Left lung (tissue), 10 donors: Measurements from ENCODE around the gene CENPF. TPM values are rescaled to one million over a fixed set of nuclear protein-coding genes. Genes with fewer than 3 reads are reported as not detected.

Experiments
- ATAC-seq: fragments of 200-7000 bp; cut with Tn5 transposase; one replicate; pipeline ENCODE4 v1.9.1; 2020; ENCODE audit warnings: moderate library complexity
- DNase-seq, 4 donors: peaks; one replicate each; pipeline ENCODE4 v3.0.0-alpha.2; 2013 to 2020
- H3K27ac ChIP-seq, 2 donors: fragments of 200-600 bp; sonication (generic) in 1 of 2; one replicate each; pipeline versions ENCODE4 v1.5.0 to v1.8.0; 2020 to 2021
- H3K27me3 ChIP-seq, 2 donors: fragments of 200-600 bp; sonication (generic) in 1 of 2; one replicate each; pipeline versions ENCODE4 v1.5.0 to v1.8.0; 2020 to 2021
- H3K36me3 ChIP-seq, 2 donors: fragments of 200-600 bp; sonication (generic) in 1 of 2; one replicate each; pipeline versions ENCODE4 v1.5.0 to v1.8.0; 2020 to 2021
- H3K4me1 ChIP-seq, 2 donors: fragments of 200-600 bp; one replicate each; pipeline ENCODE4 v1.8.0; 2021
- H3K4me3 ChIP-seq, 2 donors: fragments of 200-600 bp; sonication (generic) in 1 of 2; one replicate each; pipeline versions ENCODE4 v1.5.0 to v1.8.0; 2020 to 2021; ENCODE audit warnings: mild to moderate bottlenecking in 1 of 2
- H3K9me3 ChIP-seq, 2 donors: fragments of 200-600 bp; sonication (generic) in 1 of 2; one replicate each; pipeline versions ENCODE4 v1.5.0 to v1.8.0; 2020 to 2021
- intact Hi-C, 2 donors: fragments of 100-400 bp; cut with DNase I; formaldehyde crosslinking; loops; one replicate each; pipeline versions ENCODE4 v1.11.2 to v1.14.2; 2022
- polyA plus RNA-seq, 6 donors: library from polyadenylated mRNA; unstranded; fragments of 120-200 nt; gene quantifications; one replicate each; pipeline ENCODE4 v1.2.1, GENCODE V29; 2013; ENCODE audit not compliant: insufficient read length in 6 of 6
- total RNA-seq, 2 donors: library from RNA; stranded (reverse); fragmentation: NEBNext Ultra II Directional; extraction: Animal tissue kit (Norgen Biotek cat#: 25700); gene quantifications; one replicate each; pipeline ENCODE4 v1.2.1, GENCODE V29; 2021
- TF ChIP-seq, protein P1 (sequence below), 2 donors: fragments of 200-600 bp; sonication (generic) in 1 of 2; IDR thresholded peaks; one replicate each; pipeline versions ENCODE4 v1.5.0 to v1.8.0; 2021; ENCODE audit warnings: antibody characterized with exemption in 2 of 2
- donor health status: DM: no; HTN: yes; CAD: no.
- donor health status: DM: no; HTN: no; CAD: no.

CENPF gene
- total and polyA plus RNA-seq, 8 donors, result 3.4 to 157 (median 60.6) TPM

DNA sequence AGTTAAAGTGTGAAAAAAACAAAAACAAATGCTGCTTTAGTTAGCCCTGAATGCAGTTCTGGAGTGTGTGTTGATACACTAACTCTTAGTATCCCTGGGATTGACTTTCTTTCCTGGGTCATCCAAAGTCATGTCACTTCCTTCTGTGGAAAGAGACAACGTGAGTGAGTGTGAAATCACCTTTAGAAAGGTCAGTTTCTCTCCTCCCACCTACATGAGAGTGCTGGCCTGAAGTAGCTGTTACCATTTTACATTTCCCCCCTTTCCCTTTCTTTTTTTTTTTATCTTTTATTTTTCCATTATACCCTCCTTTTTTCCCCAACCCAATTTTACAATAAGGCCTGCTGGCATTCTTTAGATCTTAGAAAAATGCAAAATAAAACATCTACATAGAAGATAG lies 55.2 kb downstream of the CENPF start:
- Histone ChIP-seq H3K27ac (no peak overlapping the region), H3K4me1 (no peaks in the 10 kb centered on the region), H3K36me3 (peaks cover 0 to 32% of the 10 kb centered on the region in 2 donors), H3K9me3 (no peaks in the 10 kb centered on the region), H3K27me3 (no peaks in the 10 kb centered on the region), H3K4me3 (no peak overlapping the region)
- ATAC-seq (no peak), DNase-seq (no peak)
- TF ChIP-seq, protein P1, sequence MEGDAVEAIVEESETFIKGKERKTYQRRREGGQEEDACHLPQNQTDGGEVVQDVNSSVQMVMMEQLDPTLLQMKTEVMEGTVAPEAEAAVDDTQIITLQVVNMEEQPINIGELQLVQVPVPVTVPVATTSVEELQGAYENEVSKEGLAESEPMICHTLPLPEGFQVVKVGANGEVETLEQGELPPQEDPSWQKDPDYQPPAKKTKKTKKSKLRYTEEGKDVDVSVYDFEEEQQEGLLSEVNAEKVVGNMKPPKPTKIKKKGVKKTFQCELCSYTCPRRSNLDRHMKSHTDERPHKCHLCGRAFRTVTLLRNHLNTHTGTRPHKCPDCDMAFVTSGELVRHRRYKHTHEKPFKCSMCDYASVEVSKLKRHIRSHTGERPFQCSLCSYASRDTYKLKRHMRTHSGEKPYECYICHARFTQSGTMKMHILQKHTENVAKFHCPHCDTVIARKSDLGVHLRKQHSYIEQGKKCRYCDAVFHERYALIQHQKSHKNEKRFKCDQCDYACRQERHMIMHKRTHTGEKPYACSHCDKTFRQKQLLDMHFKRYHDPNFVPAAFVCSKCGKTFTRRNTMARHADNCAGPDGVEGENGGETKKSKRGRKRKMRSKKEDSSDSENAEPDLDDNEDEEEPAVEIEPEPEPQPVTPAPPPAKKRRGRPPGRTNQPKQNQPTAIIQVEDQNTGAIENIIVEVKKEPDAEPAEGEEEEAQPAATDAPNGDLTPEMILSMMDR (IDR thresholded peaks at IDR 0.05), result no peak
- intact Hi-C loops, result no loop called here

DNA sequence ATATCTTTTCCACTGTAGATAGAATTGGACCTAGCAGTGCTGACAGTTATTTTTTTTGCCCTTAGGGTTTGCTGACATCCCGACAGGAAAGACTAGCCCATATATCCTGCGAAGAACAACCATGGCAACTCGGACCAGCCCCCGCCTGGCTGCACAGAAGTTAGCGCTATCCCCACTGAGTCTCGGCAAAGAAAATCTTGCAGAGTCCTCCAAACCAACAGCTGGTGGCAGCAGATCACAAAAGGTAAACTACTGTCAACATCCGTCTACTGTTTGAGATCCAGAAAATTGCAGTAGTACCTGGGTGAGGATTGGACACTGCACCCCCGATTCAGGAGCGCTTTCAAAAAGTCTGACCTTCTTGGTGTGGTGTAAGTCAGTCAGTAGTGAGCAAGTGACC lies 55.8 kb downstream of the CENPF start:
- peaks cover 0 to 35% of the 10 kb centered on the region in 2 donors for H3K36me3 ChIP-seq
- no peak overlapping the region for H3K4me3 ChIP-seq
- no peaks in the 10 kb centered on the region for H3K9me3 ChIP-seq
- TF ChIP-seq, protein P1 (IDR thresholded peaks at IDR 0.05), result no peak
- H3K4me1 ChIP-seq, result no peaks in the 10 kb centered on the region
- intact Hi-C loops, result no loop called here
- no peak overlapping the region for H3K27ac ChIP-seq
- no peaks in the 10 kb centered on the region for H3K27me3 ChIP-seq
- no peak for ATAC-seq
- no peak for DNase-seq

DNA sequence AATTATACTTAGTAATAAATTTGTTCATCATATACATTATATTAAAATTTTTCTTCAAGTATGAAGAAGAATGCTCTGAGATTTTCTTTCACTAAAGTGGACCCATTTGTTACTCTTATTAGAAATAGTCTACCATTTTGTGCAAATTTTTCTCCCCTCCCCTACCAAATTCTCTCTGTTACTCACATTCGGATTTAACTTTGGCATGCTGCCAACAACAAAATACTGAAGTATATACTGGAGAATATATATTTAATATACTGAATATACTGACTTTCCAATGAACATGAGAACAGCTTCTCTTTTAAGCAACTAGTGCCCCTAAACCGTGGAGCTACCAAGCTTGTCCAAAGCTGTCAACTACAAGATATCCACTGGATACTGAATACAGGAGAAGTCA lies 57.2 kb downstream of the CENPF start:
- no peak overlapping the region for H3K27ac ChIP-seq
- intact Hi-C loops, result no loop called here
- DNase-seq, result no peak
- no peaks in the 10 kb centered on the region for H3K27me3 ChIP-seq
- H3K9me3 ChIP-seq, result no peaks in the 10 kb centered on the region
- no peak overlapping the region for H3K4me3 ChIP-seq
- TF ChIP-seq, protein P1 (IDR thresholded peaks at IDR 0.05), result no peak
- no peaks in the 10 kb centered on the region for H3K4me1 ChIP-seq
- peaks cover 0 to 31% of the 10 kb centered on the region in 2 donors for H3K36me3 ChIP-seq
- ATAC-seq, result no peak

DNA sequence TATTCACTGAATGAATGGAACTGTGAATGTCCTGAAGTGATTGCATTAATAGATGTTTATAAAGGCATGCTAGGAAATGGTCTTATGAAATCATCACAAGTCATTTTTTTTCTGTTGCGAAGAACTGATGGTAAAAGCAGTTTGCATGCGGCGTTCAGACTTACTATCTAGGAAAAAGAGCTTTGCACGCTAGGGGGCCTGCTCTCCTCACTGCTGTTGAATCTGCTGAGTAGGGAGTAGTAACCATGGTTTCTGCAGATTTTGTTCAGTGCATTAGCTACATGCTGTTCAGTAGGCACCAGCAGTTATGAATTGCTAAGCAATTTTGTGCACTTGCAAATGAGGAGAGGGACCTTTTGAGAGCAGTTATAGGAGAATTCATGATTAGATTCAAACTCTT lies 57.9 kb downstream of the CENPF start:
- Histone ChIP-seq H3K36me3 (peaks cover 0 to 29% of the 10 kb centered on the region in 2 donors), H3K4me1 (no peaks in the 10 kb centered on the region), H3K4me3 (no peak overlapping the region), H3K9me3 (no peaks in the 10 kb centered on the region), H3K27ac (no peak overlapping the region), H3K27me3 (no peaks in the 10 kb centered on the region)
- intact Hi-C loops, result no loop called here
- ATAC-seq (peak; percentile 75), DNase-seq (peak in 2 of 4 donors; percentile 68 to 87)
- TF ChIP-seq, protein P1 (IDR thresholded peaks at IDR 0.05), result peak; percentile 11 to 29

DNA sequence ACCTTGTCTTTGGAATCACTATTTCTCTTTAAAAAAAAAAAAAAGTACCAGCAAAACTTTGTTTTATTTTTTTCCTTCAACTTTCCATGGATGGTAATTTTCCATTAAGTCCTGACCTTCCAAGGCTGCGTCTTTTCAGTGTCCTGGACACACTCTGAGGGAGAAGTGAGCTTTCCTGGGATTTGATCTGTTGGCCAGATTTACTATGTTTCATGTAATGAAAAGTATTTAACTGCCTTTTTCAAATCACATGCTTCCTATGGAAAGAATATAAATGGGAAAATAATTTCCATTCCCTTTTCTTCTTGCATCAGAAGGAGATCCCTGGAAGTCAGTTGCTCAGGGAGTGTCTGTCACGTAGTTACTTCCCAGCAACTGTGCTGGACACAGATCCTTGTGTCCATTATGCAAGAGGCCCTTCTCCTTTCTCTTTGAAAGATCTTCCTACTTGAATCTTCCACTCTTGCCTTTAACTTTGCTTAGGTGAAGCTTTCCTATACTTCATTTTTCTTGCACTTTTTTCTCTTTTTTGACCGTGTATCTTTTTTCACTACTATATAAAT lies 59.3 kb downstream of the CENPF start:
- intact Hi-C loops, result no loop called here
- Histone ChIP-seq H3K36me3 (peaks cover 0 to 34% of the 10 kb centered on the region in 2 donors), H3K27ac (no peak overlapping the region), H3K27me3 (no peaks in the 10 kb centered on the region), H3K4me1 (no peaks in the 10 kb centered on the region), H3K9me3 (no peaks in the 10 kb centered on the region), H3K4me3 (no peak overlapping the region)
- no peak for ATAC-seq
- no peak for DNase-seq
- TF ChIP-seq, protein P1 (IDR thresholded peaks at IDR 0.05), result no peak
